ENCODE data around the gene KANK4. TPM values are rescaled to one million over a fixed set of nuclear protein-coding genes. Genes with fewer than 3 reads are reported as not detected.

Gene KANK4
- total RNA-seq, 6 experiments from 2014 or later, result 0.18 to 6.7 (median 1.3) TPM

GRCh38 chr1:62207187-62207586 is 112.0 kb downstream of the KANK4 start:
- intact Hi-C loops (cut with DNase I), result no loop called here
- ATAC-seq (no peak), DNase-seq (no peak)
- Histone ChIP-seq H3K27ac (no peak overlapping the region), H3K4me1 (no peaks in the 10 kb centered on the region), H3K4me3 (no peak overlapping the region), H3K36me3 (no peaks in the 10 kb centered on the region), H3K27me3 (no peaks in the 10 kb centered on the region), H3K9me3 (peaks cover 0 to 5% (median 0%) of the 10 kb centered on the region in 4 donors)
- TF ChIP-seq POLR2A (IDR thresholded peaks at IDR 0.05) (no peak), CTCF (IDR thresholded peaks at IDR 0.05) (no peak)
- WGBS (ENCODE audit: insufficient coverage, low coverage, low lambda C conversion rate, missing lambda C conversion rate), result 83% methylated on average over 2 of the region's 2 CpGs

- 20% methylated on average over 3 of the region's 3 CpGs for WGBS (ENCODE audit: insufficient coverage, low coverage, low lambda C conversion rate, missing lambda C conversion rate)
- peak in 2 of 3 donors; percentile 28 to 66 for DNase-seq
- Histone ChIP-seq H3K4me1 (peaks cover 0 to 8% (median 1%) of the 10 kb centered on the region in 4 donors), H3K27ac (no peak overlapping the region), H3K36me3 (no peaks in the 10 kb centered on the region), H3K9me3 (no peaks in the 10 kb centered on the region), H3K27me3 (no peaks in the 10 kb centered on the region), H3K4me3 (no peak overlapping the region)
- intact Hi-C loops (cut with DNase I), result no loop called here
- TF ChIP-seq POLR2A (IDR thresholded peaks at IDR 0.05), result no peak
- TF ChIP-seq CTCF (IDR thresholded peaks at IDR 0.05), result no peak
- ATAC-seq, result peak; percentile 86 to 98 (median 93)
Measured at GRCh38 chr1:62198781-62199125, 120.5 kb downstream of the KANK4 start.

GRCh38 chr1:62198069-62198780 is 121.0 kb downstream of the KANK4 start:
- no peak overlapping the region for H3K27ac ChIP-seq
- no peaks in the 10 kb centered on the region for H3K27me3 ChIP-seq
- ATAC-seq, result peak in 1 of 4 donors; percentile 13
- TF ChIP-seq CTCF (IDR thresholded peaks at IDR 0.05), result no peak
- TF ChIP-seq POLR2A (IDR thresholded peaks at IDR 0.05), result no peak
- H3K9me3 ChIP-seq, result no peaks in the 10 kb centered on the region
- peaks cover 0 to 8% (median 1%) of the 10 kb centered on the region in 4 donors for H3K4me1 ChIP-seq
- DNase-seq, result no peak
- H3K4me3 ChIP-seq, result no peak overlapping the region
- intact Hi-C loops (cut with DNase I), result no loop called here
- WGBS (ENCODE audit: insufficient coverage, low coverage, low lambda C conversion rate, missing lambda C conversion rate), result 36% methylated on average over 14 of the region's 14 CpGs
- no peaks in the 10 kb centered on the region for H3K36me3 ChIP-seq

GRCh38 chr1:62196086-62196690 is 123.0 kb downstream of the KANK4 start:
- peaks cover 0 to 8% (median 1%) of the 10 kb centered on the region in 4 donors for H3K4me1 ChIP-seq
- DNase-seq (no peak), ATAC-seq (no peak)
- no peaks in the 10 kb centered on the region for H3K36me3 ChIP-seq
- H3K9me3 ChIP-seq, result no peaks in the 10 kb centered on the region
- no peaks in the 10 kb centered on the region for H3K27me3 ChIP-seq
- TF ChIP-seq CTCF (IDR thresholded peaks at IDR 0.05) (no peak), POLR2A (IDR thresholded peaks at IDR 0.05) (no peak)
- no peak overlapping the region for H3K4me3 ChIP-seq
- no peak overlapping the region for H3K27ac ChIP-seq
- intact Hi-C loops (cut with DNase I), result no loop called here
- 63% methylated on average over 10 of the region's 17 CpGs for WGBS (ENCODE audit: insufficient coverage, low coverage, low lambda C conversion rate, missing lambda C conversion rate)
